HCT116 (cell line): Measurements from ENCODE around the gene PHPT1. TPM values are rescaled to one million over a fixed set of nuclear protein-coding genes. Genes with fewer than 3 reads are reported as not detected.

Experiments used
- ATAC-seq: fragments of 200-7000 bp; cut with Tn5 transposase; 2 replicates; pipeline ENCODE4 v1.9.1; 2020; ENCODE audit warnings: mild to moderate bottlenecking, moderate library complexity
- BruUV-seq: library from RNA; stranded (reverse); fragments of 400-500 nt; replicated peaks from 2 replicates; lab custom pipeline; 2021; lab: Mats Ljungman, UMichigan
- CTCF ChIA-PET: fragments of 300-600 bp; sonication (Branson Sonifier 250); formaldehyde crosslinking; loops from one replicate; lab custom pipeline; 2021; ENCODE audit warnings: antibody characterized with exemption; lab: Charles Lee
- POLR2A ChIA-PET: fragments of 300-600, 350-600 bp; sonication (Branson Sonifier 250); formaldehyde crosslinking; loops from one replicate; lab custom pipeline; 2021; ENCODE audit warnings: antibody characterized with exemption; lab: Charles Lee
- RAD21 ChIA-PET, 2 experiments: fragments of 300-600 bp; sonication (Branson Sonifier 250); formaldehyde crosslinking; loops; one replicate each; lab custom pipeline; 2023; ENCODE audit warnings: low total read pairs in 2 of 2; ENCODE audit not compliant: uncharacterized antibody in 2 of 2, unreplicated experiment in 2 of 2, low non-redundant PET in 1 of 2; lab: Charles Lee
- DNase-seq: peaks from one replicate; pipeline ENCODE4 v3.0.0-alpha.2; 2010; ENCODE audit warnings: low read depth, low spot score
- H2AFZ ChIP-seq: fragments of 200-600 bp; shearing (Covaris generic), sonication (generic); 2 replicates; pipeline ENCODE4 v1.6.1; 2017; ENCODE audit warnings: low read depth, mixed run types, mixed read lengths, antibody characterized with exemption, low read length; ENCODE audit not compliant: poor library complexity, severe bottlenecking
- H3K27ac ChIP-seq: 2 replicates; pipeline ENCODE4 v1.5.1; 2012; ENCODE audit warnings: low read depth, low read length
- H3K27me3 ChIP-seq: fragments of 200-600 bp; sonication (generic); 2 replicates; pipeline ENCODE4 v1.6.1; 2016; ENCODE audit warnings: mixed run types, low read length, mixed read lengths; ENCODE audit not compliant: insufficient read depth
- H3K36me3 ChIP-seq, 2 experiments: fragments of 200-500 bp in 1 of 2; fragments of 200-600 bp in 1 of 2; sonication (Bioruptor generic) in 1 of 2; sonication (generic) in 1 of 2; 2 replicates each; pipeline versions ENCODE4 v1.5.1 to v1.6.1; 2014 to 2016; ENCODE audit warnings: low read length in 2 of 2, inconsistent platforms in 1 of 2, mixed read lengths in 1 of 2, mixed run types in 1 of 2; ENCODE audit not compliant: insufficient read depth in 2 of 2, control insufficient read depth in 1 of 2
- H3K4me1 ChIP-seq, 2 experiments: fragments of 200-600 bp in 1 of 2; sonication (generic) in 1 of 2; 2 replicates each; pipeline versions ENCODE4 v1.5.1 to v1.6.1; 2012 to 2017; ENCODE audit warnings: low read length in 2 of 2, inconsistent platforms in 1 of 2, mild to moderate bottlenecking in 1 of 2, mixed read lengths in 1 of 2, mixed run types in 1 of 2, moderate library complexity in 1 of 2; ENCODE audit not compliant: insufficient read depth in 2 of 2, control insufficient read depth in 1 of 2
- H3K4me2 ChIP-seq: fragments of 200-600 bp; sonication (generic); 2 replicates; pipeline ENCODE4 v1.6.1; 2017; ENCODE audit warnings: mixed run types, low read length, mixed read lengths
- H3K4me3 ChIP-seq, 2 experiments: fragments of 200-600 bp in 1 of 2; sonication (generic) in 1 of 2; replicated peaks in 1 of 2; 2 replicates each; pipeline ENCODE4 v1.5.1; 2011 to 2016; ENCODE audit warnings: low read length in 2 of 2, control low read depth in 1 of 2, low read depth in 1 of 2, mild to moderate bottlenecking in 1 of 2, mixed read lengths in 1 of 2, mixed run types in 1 of 2
- H3K79me2 ChIP-seq: fragments of 200-600 bp; sonication (generic); 2 replicates; pipeline ENCODE4 v1.6.1; 2017; ENCODE audit warnings: mild to moderate bottlenecking, mixed run types, low read length, moderate library complexity, mixed read lengths; ENCODE audit not compliant: insufficient read depth
- H3K9ac ChIP-seq: fragments of 200-600 bp; sonication (generic); 2 replicates; pipeline ENCODE4 v1.6.1; 2016; ENCODE audit warnings: low read length, mixed read lengths
- H3K9me2 ChIP-seq: fragments of 200-600 bp; sonication (generic), shearing (Covaris generic); 2 replicates; pipeline ENCODE4 v1.6.1; 2017; ENCODE audit warnings: mixed run types, mild to moderate bottlenecking, moderate library complexity; ENCODE audit not compliant: insufficient read depth
- H3K9me3 ChIP-seq, 2 experiments: fragments of 200-500 bp in 1 of 2; fragments of 200-600 bp in 1 of 2; sonication (Bioruptor generic) in 1 of 2; sonication (generic) in 1 of 2; 2 replicates each; pipeline ENCODE4 v1.6.1; 2014 to 2017; ENCODE audit warnings: low read length in 2 of 2, mixed read lengths in 2 of 2, inconsistent platforms in 1 of 2, low read depth in 1 of 2, mild to moderate bottlenecking in 1 of 2, mixed run types in 1 of 2, moderate library complexity in 1 of 2; ENCODE audit not compliant: control insufficient read depth in 1 of 2, insufficient read depth in 1 of 2
- H4K20me1 ChIP-seq: fragments of 200-600 bp; sonication (generic), shearing (Covaris generic); 2 replicates; pipeline ENCODE4 v1.6.1; 2017; ENCODE audit warnings: mixed run types, mild to moderate bottlenecking, moderate library complexity; ENCODE audit not compliant: insufficient read depth
- CEBPB ChIP-seq: IDR thresholded peaks from 2 replicates; pipeline ENCODE4 v1.6.1; 2012; ENCODE audit warnings: low read depth
- EGR1 ChIP-seq: IDR thresholded peaks from 2 replicates; pipeline ENCODE4 v1.6.1; 2012; ENCODE audit warnings: low read depth
- ELF1 ChIP-seq: IDR thresholded peaks from 2 replicates; pipeline ENCODE4 v1.6.1; 2012; ENCODE audit warnings: low read depth, borderline replicate concordance
- MAX ChIP-seq: IDR thresholded peaks from 2 replicates; pipeline ENCODE4 v1.6.1; 2012
- POLR2A ChIP-seq: IDR thresholded peaks from 2 replicates; pipeline ENCODE4 v1.7.0; 2011; ENCODE audit warnings: borderline replicate concordance; ENCODE audit not compliant: insufficient read depth, insufficient read length; ENCODE audit errors: extremely low read depth
- SRF ChIP-seq: IDR thresholded peaks from 2 replicates; pipeline ENCODE4 v1.6.1; 2012; ENCODE audit warnings: low read depth
- ZFX ChIP-seq: fragments of 450-650 bp; IDR thresholded peaks from 2 replicates; pipeline ENCODE4 v1.6.1; 2017
- ZNF274 ChIP-seq: fragments of 200-500 bp; sonication (Bioruptor generic); IDR thresholded peaks from 2 replicates; pipeline ENCODE4 v1.6.1; 2014; ENCODE audit warnings: mild to moderate bottlenecking, low read depth, low read length, inconsistent platforms
- intact Hi-C: fragments of 100-400 bp; cut with micrococcal nuclease; formaldehyde crosslinking; loops from 2 replicates; pipeline ENCODE4 v1.10.0; 2022
- total RNA-seq: library from RNA; stranded (reverse); gene quantifications from one replicate; pipeline ENCODE4 v1.2.1, GENCODE V29; 2021; ENCODE audit not compliant: unreplicated experiment

Gene PHPT1
- total RNA-seq, 1 experiment from 2014 or later = 148 TPM

GRCh38 chr9:136886610-136887597 is 37.7 kb downstream of the PHPT1 start:
- Histone ChIP-seq H3K9me2 (no peaks in the 10 kb centered on the region), H3K27ac (peak overlapping the region; percentile 88), H4K20me1 (no peaks in the 10 kb centered on the region), H2AFZ (no peak overlapping the region), H3K9me3 (no peaks in the 10 kb centered on the region), H3K79me2 (peaks cover 52% of the 10 kb centered on the region), H3K9ac (peak overlapping the region; percentile 93), H3K4me2 (peak overlapping the region; percentile 95), H3K27me3 (no peaks in the 10 kb centered on the region), H3K36me3 (peaks cover 0 to 8% of the 10 kb centered on the region in 2 experiments; a peak in 1 of 4 replicates), H3K4me1 (peaks cover 20 to 33% of the 10 kb centered on the region in 2 experiments), H3K4me3 (peak overlapping the region; percentile 79 to 91)
- RAD21 ChIA-PET = no interaction called here
- TF ChIP-seq ZFX (peak; percentile 47; the same call in 1 of the 2 replicates), CEBPB (no peak)
- intact Hi-C loops = no loop called here
- peak; percentile 14 for ATAC-seq
- POLR2A ChIA-PET = interaction anchor here (0.6 to 1.0 kb wide), 2 partner anchors 21 to 69 kb away, joined by 3 read pairs; partner anchors contain the start of gene EDF1
- no peak for DNase-seq
- CTCF ChIA-PET = interaction anchor here (1.0 to 1.6 kb wide), 4 partner anchors 14 to 61 kb away, joined by 3 to 7 read pairs (median 4); partner anchors contain the start of gene AJM1
- no TSS peak for BruUV-seq

DNA sequence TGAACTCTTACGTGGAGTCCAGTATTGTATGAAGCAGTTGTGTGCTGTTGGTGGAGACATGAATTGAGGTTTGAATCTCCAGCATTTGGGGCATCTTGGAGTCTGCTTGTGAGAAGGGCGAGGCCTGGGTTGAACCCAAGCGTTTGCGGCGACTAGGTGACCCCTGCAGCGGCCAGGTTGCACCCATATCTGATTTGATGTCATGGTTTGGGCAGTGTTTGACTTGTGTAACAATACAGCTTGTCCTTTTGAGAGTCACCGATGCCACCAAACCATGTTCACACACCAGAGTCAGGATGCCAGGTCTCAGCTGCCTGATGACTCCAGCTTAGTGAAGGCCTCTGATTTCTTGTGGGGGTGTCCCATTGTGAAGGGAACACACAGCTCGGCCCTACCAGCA is 39.2 kb downstream of the PHPT1 start:
- Histone ChIP-seq H3K4me3 (no peak overlapping the region), H4K20me1 (no peaks in the 10 kb centered on the region), H3K27me3 (no peaks in the 10 kb centered on the region), H3K4me1 (peaks cover 6 to 18% of the 10 kb centered on the region in 2 experiments), H3K9me2 (no peaks in the 10 kb centered on the region), H3K9ac (no peak overlapping the region), H3K36me3 (peaks cover 0 to 13% of the 10 kb centered on the region in 2 experiments; a peak in 1 of 4 replicates), H2AFZ (no peak overlapping the region), H3K79me2 (peaks cover 68% of the 10 kb centered on the region), H3K4me2 (no peak overlapping the region), H3K9me3 (no peaks in the 10 kb centered on the region), H3K27ac (no peak overlapping the region)
- POLR2A ChIA-PET = no interaction called here
- TF ChIP-seq EGR1 (no peak), ELF1 (no peak), ZNF274 (no peak), POLR2A (no peak), MAX (no peak), SRF (no peak)
- DNase-seq = no peak
- RAD21 ChIA-PET = no interaction called here
- BruUV-seq = no TSS peak
- intact Hi-C loops = no loop called here
- ATAC-seq = no peak
- CTCF ChIA-PET = no interaction called here
